HepG2 (cell line): ENCODE results near the gene ELL. TPM values are rescaled to one million over a fixed set of nuclear protein-coding genes. Genes with fewer than 3 reads are reported as not detected.
A peak's percentile ranks its signal among the peaks of the same experiment; 100 is the strongest.

Source experiments
- ARNT ChIP-seq: fragments of 450-650 bp; IDR thresholded peaks from 2 replicates; pipeline ENCODE4 v1.6.1; 2017
- ATF1 ChIP-seq: IDR thresholded peaks from 2 replicates; pipeline ENCODE4 v1.6.1; 2016; ENCODE audit warnings: mild to moderate bottlenecking, control low read depth
- CAMTA2 ChIP-seq: sonication (generic); formaldehyde crosslinking; IDR thresholded peaks from 2 replicates; pipeline ENCODE4 v1.4.0; 2020; ENCODE audit warnings: mild to moderate bottlenecking, missing genetic modification reagents, borderline replicate concordance
- CHCHD3 ChIP-seq: sonication (generic); formaldehyde crosslinking; IDR thresholded peaks from 2 replicates; pipeline ENCODE4 v1.8.0; 2022; ENCODE audit warnings: mild to moderate bottlenecking, missing genetic modification reagents, moderate library complexity
- CREM ChIP-seq, 2 experiments: sonication (generic) in 1 of 2; formaldehyde crosslinking in 1 of 2; IDR thresholded peaks; 2 replicates each; pipeline versions ENCODE4 v1.4.0 to v1.6.1; 2016 to 2020; ENCODE audit warnings: antibody characterized with exemption in 1 of 2, mild to moderate bottlenecking in 1 of 2, missing genetic modification reagents in 1 of 2
- EEA1 ChIP-seq: sonication (generic); formaldehyde crosslinking; IDR thresholded peaks from 2 replicates; pipeline ENCODE4 v1.5.1; 2020; ENCODE audit warnings: mild to moderate bottlenecking, missing genetic modification reagents, borderline replicate concordance
- ETS1 ChIP-seq: sonication (generic); formaldehyde crosslinking; IDR thresholded peaks from 2 replicates; pipeline ENCODE4 v1.4.0; 2020; ENCODE audit warnings: missing genetic modification reagents
- HNF4A ChIP-seq: sonication (generic); formaldehyde crosslinking; IDR thresholded peaks from 2 replicates; pipeline ENCODE4 v1.4.0; 2020; ENCODE audit warnings: missing genetic modification reagents
- HOMEZ ChIP-seq: IDR thresholded peaks from 2 replicates; pipeline ENCODE4 v1.6.1; 2016; ENCODE audit warnings: low read depth
- MED1 ChIP-seq: sonication (generic); formaldehyde crosslinking; IDR thresholded peaks from 2 replicates; pipeline ENCODE4 v1.4.0; 2020; ENCODE audit warnings: missing genetic modification reagents
- MED8 ChIP-seq: sonication (generic); formaldehyde crosslinking; IDR thresholded peaks from 2 replicates; pipeline ENCODE4 v1.8.1; 2023; ENCODE audit warnings: mild to moderate bottlenecking, missing genetic modification reagents; ENCODE audit not compliant: insufficient replicate concordance
- MTA1 ChIP-seq: sonication (generic); formaldehyde crosslinking; IDR thresholded peaks from 2 replicates; pipeline ENCODE4 v1.4.0; 2020; ENCODE audit warnings: missing genetic modification reagents, mild to moderate bottlenecking, borderline replicate concordance
- PLRG1 ChIP-seq: fragments of 450-650 bp; conservative IDR thresholded peaks from 2 replicates; pipeline ENCODE4 v1.6.1; 2016
- POLR2G ChIP-seq: fragments of 200-400 bp; formaldehyde crosslinking; IDR thresholded peaks from 2 replicates; pipeline ENCODE4 v1.6.1; 2018; ENCODE audit warnings: mild to moderate bottlenecking, low read depth, low read length, moderate library complexity
- SIN3A ChIP-seq: IDR thresholded peaks from 2 replicates; pipeline ENCODE4 v1.6.1; 2011; ENCODE audit warnings: low read depth, mild to moderate bottlenecking, control low read depth, low read length, borderline replicate concordance
- TEAD2 ChIP-seq: sonication (generic); formaldehyde crosslinking; IDR thresholded peaks from 2 replicates; pipeline ENCODE4 v1.9.0; 2021; ENCODE audit warnings: missing genetic modification reagents
- TSC22D2 ChIP-seq: sonication (generic); formaldehyde crosslinking; IDR thresholded peaks from 2 replicates; pipeline ENCODE4 v1.5.1; 2020; ENCODE audit warnings: missing genetic modification reagents, mild to moderate bottlenecking, borderline replicate concordance
- ZKSCAN1 ChIP-seq: fragments of 150-350 bp; IDR thresholded peaks from 2 replicates; pipeline ENCODE4 v1.6.1; 2014; ENCODE audit warnings: low read length
- ZMAT5 ChIP-seq: sonication (generic); formaldehyde crosslinking; IDR thresholded peaks from 2 replicates; pipeline ENCODE4 v1.5.0; 2020; ENCODE audit warnings: mild to moderate bottlenecking, low read depth, missing genetic modification reagents, borderline replicate concordance
- ZNF230 ChIP-seq: sonication (generic); formaldehyde crosslinking; IDR thresholded peaks from 2 replicates; pipeline ENCODE4 v1.4.0; 2020; ENCODE audit warnings: mild to moderate bottlenecking, missing genetic modification reagents
- ZNF317 ChIP-seq: sonication (generic); formaldehyde crosslinking; IDR thresholded peaks from 2 replicates; pipeline ENCODE4 v1.5.0; 2020; ENCODE audit warnings: mild to moderate bottlenecking, missing genetic modification reagents
- ZNF329 ChIP-seq: sonication (generic); formaldehyde crosslinking; IDR thresholded peaks from 2 replicates; pipeline ENCODE4 v1.9.0; 2021; ENCODE audit warnings: low read depth, mild to moderate bottlenecking, missing genetic modification reagents
- ZNF562 ChIP-seq: sonication (generic); formaldehyde crosslinking; IDR thresholded peaks from 2 replicates; pipeline ENCODE4 v1.8.0; 2022; ENCODE audit warnings: missing genetic modification reagents, borderline replicate concordance
- ZNF598 ChIP-seq: sonication (generic); formaldehyde crosslinking; IDR thresholded peaks from 2 replicates; pipeline ENCODE4 v1.5.1; 2020; ENCODE audit warnings: mild to moderate bottlenecking, missing genetic modification reagents, borderline replicate concordance
- ZNF619 ChIP-seq: sonication (generic); formaldehyde crosslinking; IDR thresholded peaks from 2 replicates; pipeline ENCODE4 v1.4.0; 2020; ENCODE audit warnings: mild to moderate bottlenecking, missing genetic modification reagents
- ZNF652 ChIP-seq: IDR thresholded peaks from 2 replicates; pipeline ENCODE4 v1.6.1; 2016; ENCODE audit warnings: low read depth, borderline replicate concordance
- ZNF678 ChIP-seq: sonication (generic); formaldehyde crosslinking; IDR thresholded peaks from 2 replicates; pipeline ENCODE4 v1.4.0; 2020; ENCODE audit warnings: mild to moderate bottlenecking, missing genetic modification reagents
- ZNF766 ChIP-seq: sonication (generic); formaldehyde crosslinking; IDR thresholded peaks from 2 replicates; pipeline ENCODE4 v1.5.0; 2020; ENCODE audit warnings: missing genetic modification reagents, borderline replicate concordance
- ZNF782 ChIP-seq: sonication (generic); formaldehyde crosslinking; IDR thresholded peaks from 2 replicates; pipeline ENCODE4 v1.4.0; 2020; ENCODE audit warnings: missing genetic modification reagents, mild to moderate bottlenecking, borderline replicate concordance
- polyA plus RNA-seq, 8 experiments: library from polyadenylated mRNA; depleted of rRNA in 3 of 8; stranded (reverse) in 7 of 8; unstranded in 1 of 8; fragments of >200 nt; fragmentation: Illumina TruSeq in 4 of 8; extraction: Trizol in 4 of 8; gene quantifications; 2 replicates each; pipeline versions ENCODE4 v1.2.1 to v1.2.3, GENCODE V29; 2011 to 2016; ENCODE audit warnings: low read depth in 4 of 8, missing spikeins in 1 of 8, mixed read lengths in 1 of 8; ENCODE audit not compliant: insufficient read depth in 1 of 8
- total RNA-seq, 5 experiments: library from RNA; depleted of rRNA; stranded (reverse); fragments of >200 nt; fragmentation: Illumina TruSeq; extraction: Trizol; gene quantifications; 2 replicates each; pipeline ENCODE4 v1.2.3, GENCODE V29; 2016; ENCODE audit warnings: low read depth in 1 of 5

The ELL gene
- total and polyA plus RNA-seq, 2 of the 13 experiments (the other 11 are each of a cell fraction or from before 2014, with no cell fraction given) = 3.7 to 5.4 TPM

GRCh38 chr19:18514800-18515682 is 6.8 kb downstream of the ELL start (continued):
- peak; percentile 49; the same call in 1 of the 2 replicates for TF ChIP-seq ZNF782 (CRISPR knock-in tag)
- TF ChIP-seq TSC22D2 (CRISPR knock-in tag) = no peak
- TF ChIP-seq ZNF562 (CRISPR knock-in tag) = no peak
- no peak for TF ChIP-seq EEA1 (CRISPR knock-in tag)
- peak; percentile 80 for TF ChIP-seq MED8 (CRISPR knock-in tag)
- TF ChIP-seq CREM (IDR thresholded peaks at IDR 0.05) = peak; percentile 96
- TF ChIP-seq CREM (CRISPR knock-in tag; IDR thresholded peaks at IDR 0.05) = 0 out of 2 replicates have a peak, but pooled peaks have one; percentile 40
- TF ChIP-seq ZNF598 = peak; percentile 83; the same call in 1 of the 2 replicates
- TF ChIP-seq SIN3A = peak; percentile 99
- peak; percentile 99 for TF ChIP-seq HNF4A (CRISPR knock-in tag)
- TF ChIP-seq CAMTA2 (CRISPR knock-in tag) = no peak
- TF ChIP-seq ZNF766 (CRISPR knock-in tag) = peak; percentile 81; the same call in 1 of the 2 replicates
- peak; percentile 85 for TF ChIP-seq ATF1 (CRISPR knock-in tag)
- TF ChIP-seq PLRG1 = no peak
- TF ChIP-seq HOMEZ (CRISPR knock-in tag) = peak; percentile 93
- peak; percentile 83; the same call in 1 of the 2 replicates for TF ChIP-seq ZNF329 (CRISPR knock-in tag)
- TF ChIP-seq CHCHD3 = no peak
- no peak for TF ChIP-seq ARNT
- TF ChIP-seq ZNF678 (CRISPR knock-in tag) = peak; percentile 73; the same call in 1 of the 2 replicates
- 0 out of 2 replicates have a peak, but pooled peaks have one; percentile 18 for TF ChIP-seq ZNF317 (CRISPR knock-in tag)
- TF ChIP-seq TEAD2 (CRISPR knock-in tag) = no peak
- peak; percentile 99 for TF ChIP-seq MTA1 (CRISPR knock-in tag)
- TF ChIP-seq ETS1 = no peak
- TF ChIP-seq MED1 = peak; percentile 99
- no peak for TF ChIP-seq ZMAT5 (CRISPR knock-in tag)
- peak; percentile 71 for TF ChIP-seq ZNF652 (CRISPR knock-in tag)
- TF ChIP-seq ZNF230 (CRISPR knock-in tag) = peak; percentile 71
- peak; percentile 51; the same call in 1 of the 2 replicates for TF ChIP-seq POLR2G
- 0 out of 2 replicates have a peak, but pooled peaks have one; percentile 13 for TF ChIP-seq ZKSCAN1
- TF ChIP-seq ZNF619 (CRISPR knock-in tag) = peak; percentile 67
